Measurements from ENCODE around the gene NKRF. TPM values are rescaled to one million over a fixed set of nuclear protein-coding genes. Genes with fewer than 3 reads are reported as not detected.

The NKRF gene
- total RNA-seq, 2 experiments from 2014 or later: 22.3 to 23.5 TPM

- ATAC-seq: no peak
- H3K27me3 Mint-ChIP-seq: no peaks in the 10 kb centered on the region
- H3K9me3 Mint-ChIP-seq: no peaks in the 10 kb centered on the region
- H3K36me3 Mint-ChIP-seq (ENCODE audit: low read depth): peaks cover 28% of the 10 kb centered on the region
- peaks cover 3% of the 10 kb centered on the region for H3K4me1 Mint-ChIP-seq (ENCODE audit: low read depth)
- H3K4me3 Mint-ChIP-seq: no peak overlapping the region
- TF ChIP-seq, protein P1, sequence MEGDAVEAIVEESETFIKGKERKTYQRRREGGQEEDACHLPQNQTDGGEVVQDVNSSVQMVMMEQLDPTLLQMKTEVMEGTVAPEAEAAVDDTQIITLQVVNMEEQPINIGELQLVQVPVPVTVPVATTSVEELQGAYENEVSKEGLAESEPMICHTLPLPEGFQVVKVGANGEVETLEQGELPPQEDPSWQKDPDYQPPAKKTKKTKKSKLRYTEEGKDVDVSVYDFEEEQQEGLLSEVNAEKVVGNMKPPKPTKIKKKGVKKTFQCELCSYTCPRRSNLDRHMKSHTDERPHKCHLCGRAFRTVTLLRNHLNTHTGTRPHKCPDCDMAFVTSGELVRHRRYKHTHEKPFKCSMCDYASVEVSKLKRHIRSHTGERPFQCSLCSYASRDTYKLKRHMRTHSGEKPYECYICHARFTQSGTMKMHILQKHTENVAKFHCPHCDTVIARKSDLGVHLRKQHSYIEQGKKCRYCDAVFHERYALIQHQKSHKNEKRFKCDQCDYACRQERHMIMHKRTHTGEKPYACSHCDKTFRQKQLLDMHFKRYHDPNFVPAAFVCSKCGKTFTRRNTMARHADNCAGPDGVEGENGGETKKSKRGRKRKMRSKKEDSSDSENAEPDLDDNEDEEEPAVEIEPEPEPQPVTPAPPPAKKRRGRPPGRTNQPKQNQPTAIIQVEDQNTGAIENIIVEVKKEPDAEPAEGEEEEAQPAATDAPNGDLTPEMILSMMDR (IDR thresholded peaks at IDR 0.05): no peak
- CTCF ChIA-PET: interaction anchor here (0.9 to 1.4 kb wide), 2 partner anchors 74 to 140 kb away, joined by 3 to 4 read pairs; no protein-coding TSS in a partner anchor
- intact Hi-C loops (cut with micrococcal nuclease): no loop called here
- DNase-seq: no peak
- POLR2A ChIA-PET: interaction anchor here (1.2 to 1.3 kb wide), 2 partner anchors 11 to 13 kb away, joined by 3 read pairs; no protein-coding TSS in a partner anchor
- H3K27ac Mint-ChIP-seq: no peak overlapping the region
Measured at GRCh38 chrX:119589810-119590209, 16.4 kb downstream of the NKRF start.

GRCh38 chrX:119583431-119584059 is 22.7 kb downstream of the NKRF start:
- TF ChIP-seq, protein P1 (IDR thresholded peaks at IDR 0.05): no peak
- ATAC-seq (no peak), DNase-seq (no peak)
- Mint-ChIP-seq H3K27me3 (no peaks in the 10 kb centered on the region), H3K4me1 (ENCODE audit: low read depth) (peaks cover 10% of the 10 kb centered on the region), H3K27ac (peak overlapping the region; percentile 56), H3K9me3 (no peaks in the 10 kb centered on the region), H3K36me3 (ENCODE audit: low read depth) (no peaks in the 10 kb centered on the region), H3K4me3 (no peak overlapping the region)
- intact Hi-C loops (cut with micrococcal nuclease): no loop called here
- ChIA-PET POLR2A (interaction anchor here (0.8 to 1.0 kb wide), 3 partner anchors 9 to 12 kb away, joined by 3 to 7 read pairs (median 4); partner anchors contain the start of gene UBE2A), CTCF (interaction anchor here (0.7 to 1.6 kb wide), 5 partner anchors 9 to 146 kb away, joined by 3 to 6 read pairs (median 4); no protein-coding TSS in a partner anchor)

- ChIA-PET CTCF (no interaction called here), POLR2A (interaction anchor here (0.6 to 0.7 kb wide), 3 partner anchors 23 to 211 kb away, joined by 3 read pairs; no protein-coding TSS in a partner anchor)
- peaks cover 5% of the 10 kb centered on the region for H3K36me3 Mint-ChIP-seq (ENCODE audit: low read depth)
- H3K4me3 Mint-ChIP-seq: no peak overlapping the region
- DNase-seq: no peak
- TF ChIP-seq, protein P1 (IDR thresholded peaks at IDR 0.05): no peak
- no peaks in the 10 kb centered on the region for H3K9me3 Mint-ChIP-seq
- no peaks in the 10 kb centered on the region for H3K27me3 Mint-ChIP-seq
- ATAC-seq: no peak
- no peak overlapping the region for H3K27ac Mint-ChIP-seq
- peaks cover 18% of the 10 kb centered on the region for H3K4me1 Mint-ChIP-seq (ENCODE audit: low read depth)
- intact Hi-C loops (cut with micrococcal nuclease): no loop called here
Measured at GRCh38 chrX:119579414-119579813, 26.8 kb downstream of the NKRF start.

- peak; percentile 92 for DNase-seq
- ChIA-PET CTCF (interaction anchor here (0.8 to 1.6 kb wide), 2 partner anchors 9 to 59 kb away, joined by 3 to 4 read pairs; no protein-coding TSS in a partner anchor), POLR2A (interaction anchor here (0.6 to 2.0 kb wide), 18 partner anchors 9 to 217 kb away, joined by 3 to 7 read pairs (median 4); partner anchors contain the start of genes NKRF, RPL39, SEPTIN6 and STEEP1)
- intact Hi-C loops (cut with micrococcal nuclease): no loop called here
- Mint-ChIP-seq H3K4me3 (peak within 1 kb of the TSS; percentile 89), H3K9me3 (no peaks in the 10 kb centered on the region), H3K27me3 (no peaks in the 10 kb centered on the region), H3K4me1 (ENCODE audit: low read depth) (peaks cover 17% of the 10 kb centered on the region), H3K36me3 (ENCODE audit: low read depth) (peaks cover 5% of the 10 kb centered on the region), H3K27ac (peak within 1 kb of the TSS; percentile 90)
- TF ChIP-seq, protein P1 (IDR thresholded peaks at IDR 0.05): peak; percentile 15
- ATAC-seq: peak; percentile 97
Measured at GRCh38 chrX:119574394-119575266, 31.6 kb downstream of the NKRF start, which contains the start of gene UBE2A. UBE2A (plus strand) TSS chrX:119574563; CDS start chrX:119574712, 149 bp downstream.
